Fibroblast of lung (primary cell): ENCODE results near the gene CREB3L1. TPM values are rescaled to one million over a fixed set of nuclear protein-coding genes. Genes with fewer than 3 reads are reported as not detected.

Experiments
- DNase-seq, 2 donors: peaks; one replicate each; pipeline versions ENCODE4 v3.0.0 to v3.0.0-alpha.2; 2010; ENCODE audit warnings: low read depth in 2 of 2
- H2AFZ ChIP-seq: 2 replicates; pipeline ENCODE4 v1.5.1; 2012; ENCODE audit warnings: low read length, control low read depth, inconsistent platforms
- H3K27ac ChIP-seq: 2 replicates; pipeline ENCODE4 v1.5.1; 2011; ENCODE audit warnings: low read length, control low read depth; ENCODE audit not compliant: insufficient read depth
- H3K27me3 ChIP-seq: 2 replicates; pipeline ENCODE4 v1.5.1; 2011; ENCODE audit warnings: mild to moderate bottlenecking, low read length; ENCODE audit not compliant: control insufficient read depth, insufficient read depth
- H3K36me3 ChIP-seq: 2 replicates; pipeline ENCODE4 v1.5.1; 2011; ENCODE audit warnings: low read length; ENCODE audit not compliant: control insufficient read depth, insufficient read depth
- H3K4me1 ChIP-seq: 2 replicates; pipeline ENCODE4 v1.5.1; 2011; ENCODE audit warnings: low read length; ENCODE audit not compliant: control insufficient read depth, insufficient read depth; ENCODE audit errors: extremely low read depth
- H3K4me2 ChIP-seq: 2 replicates; pipeline ENCODE4 v1.5.1; 2011; ENCODE audit warnings: low read length, control low read depth; ENCODE audit not compliant: insufficient read depth; ENCODE audit errors: extremely low read depth
- H3K4me3 ChIP-seq, 4 experiments: fragments of 200-600 bp in 1 of 4; sonication (generic) in 1 of 4; replicated peaks in 1 of 4; 2 replicates each; pipeline ENCODE4 v1.5.1; 2011 to 2016; ENCODE audit warnings: low read length in 4 of 4, low read depth in 3 of 4, mild to moderate bottlenecking in 3 of 4, control low read depth in 2 of 4, inconsistent platforms in 1 of 4, mixed read lengths in 1 of 4; ENCODE audit not compliant: insufficient read depth in 1 of 4; ENCODE audit errors: control extremely low read depth in 1 of 4
- H3K79me2 ChIP-seq: 2 replicates; pipeline ENCODE4 v1.5.1; 2012; ENCODE audit warnings: mild to moderate bottlenecking, low read length, inconsistent platforms; ENCODE audit not compliant: control insufficient read depth, insufficient read depth
- H3K9ac ChIP-seq: 2 replicates; pipeline ENCODE4 v1.5.1; 2011; ENCODE audit warnings: mild to moderate bottlenecking, low read length, control low read depth; ENCODE audit not compliant: insufficient read depth
- H3K9me3 ChIP-seq: 2 replicates; pipeline ENCODE4 v1.5.1; 2012; ENCODE audit warnings: low read depth, low read length; ENCODE audit not compliant: control insufficient read depth, insufficient read depth
- H4K20me1 ChIP-seq: 2 replicates; pipeline ENCODE4 v1.5.1; 2011; ENCODE audit warnings: low read length; ENCODE audit not compliant: control insufficient read depth, insufficient read depth; ENCODE audit errors: extremely low read depth
- EZH2 ChIP-seq: IDR thresholded peaks from 2 replicates; pipeline ENCODE4 v1.5.1; 2012; ENCODE audit warnings: low read length, control low read depth, mild to moderate bottlenecking; ENCODE audit errors: missing control alignments
- polyA plus RNA-seq, 2 donors: library from polyadenylated mRNA; depleted of rRNA in 1 of 2; stranded (reverse) in 1 of 2; unstranded in 1 of 2; fragments of >200 nt; gene quantifications; 2 replicates each; pipeline ENCODE4 v1.2.1, GENCODE V29; 2011 to 2012; ENCODE audit warnings: missing spikeins in 1 of 2
- total RNA-seq: library from RNA; depleted of rRNA; stranded (reverse); fragments of >200 nt; gene quantifications from 2 replicates; pipeline ENCODE4 v1.2.1, GENCODE V29; 2014
- TF ChIP-seq, protein P1 (sequence below), 2 donors: IDR thresholded peaks in 1 of 2; conservative IDR thresholded peaks in 1 of 2; 1 replicate in 1 of 2; 2 replicates in 1 of 2; pipeline ENCODE4 v1.5.1; 2011 to 2012; ENCODE audit warnings: low read length in 2 of 2, control low read depth in 1 of 2, inconsistent platforms in 1 of 2, low read depth in 1 of 2, mild to moderate bottlenecking in 1 of 2

CREB3L1 gene
- total and polyA plus RNA-seq, 2 donors (not counting 1 experiment from before 2014, with no cell fraction given), result 18.8 to 28.4 TPM

DNA sequence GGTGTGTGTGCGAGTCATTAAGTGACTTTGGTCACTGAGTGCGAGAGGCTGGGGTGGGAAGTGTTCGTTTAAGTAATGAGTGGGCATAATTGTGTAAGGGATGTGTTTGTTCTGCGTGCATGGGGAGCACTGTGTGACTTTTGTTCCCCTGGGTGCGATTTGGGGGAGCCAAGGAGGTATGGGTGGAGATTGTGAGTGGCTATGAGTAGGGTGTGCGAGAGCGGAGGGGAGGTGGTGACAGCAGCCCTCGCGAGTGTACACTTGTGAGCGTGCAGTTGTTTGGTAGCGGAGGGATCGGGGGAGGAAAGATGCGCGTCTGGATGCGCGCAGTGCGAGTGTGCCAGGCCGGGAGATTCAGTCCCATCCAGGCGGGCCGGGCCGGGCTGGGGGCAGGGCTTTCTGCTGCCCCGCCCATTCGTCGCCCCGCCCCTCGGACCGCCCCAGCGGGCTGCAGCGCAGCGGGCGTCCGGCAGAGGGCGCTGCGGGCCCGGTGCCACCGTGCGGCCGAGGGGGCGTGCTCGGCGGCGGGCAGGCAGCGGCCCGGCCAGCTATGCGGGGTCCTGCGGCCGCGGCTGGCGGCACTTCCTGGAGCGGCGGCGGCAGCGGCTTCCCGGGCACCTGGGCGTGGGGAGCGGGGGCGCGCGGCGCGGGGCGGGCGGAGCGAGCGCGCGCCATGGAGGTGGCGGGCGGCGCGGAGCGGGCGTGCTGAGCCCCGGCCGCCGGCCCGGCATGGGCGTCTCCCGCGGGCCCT lies 69.6 kb downstream of the CREB3L1 start, which contains the start of gene DGKZ:
Gene DGKZ (plus strand): TSS at position 578 of the 751 bp plus-strand sequence. CDS start 197 bp downstream, outside the sequence.
- no peak for TF ChIP-seq EZH2
- TF ChIP-seq, protein P1, sequence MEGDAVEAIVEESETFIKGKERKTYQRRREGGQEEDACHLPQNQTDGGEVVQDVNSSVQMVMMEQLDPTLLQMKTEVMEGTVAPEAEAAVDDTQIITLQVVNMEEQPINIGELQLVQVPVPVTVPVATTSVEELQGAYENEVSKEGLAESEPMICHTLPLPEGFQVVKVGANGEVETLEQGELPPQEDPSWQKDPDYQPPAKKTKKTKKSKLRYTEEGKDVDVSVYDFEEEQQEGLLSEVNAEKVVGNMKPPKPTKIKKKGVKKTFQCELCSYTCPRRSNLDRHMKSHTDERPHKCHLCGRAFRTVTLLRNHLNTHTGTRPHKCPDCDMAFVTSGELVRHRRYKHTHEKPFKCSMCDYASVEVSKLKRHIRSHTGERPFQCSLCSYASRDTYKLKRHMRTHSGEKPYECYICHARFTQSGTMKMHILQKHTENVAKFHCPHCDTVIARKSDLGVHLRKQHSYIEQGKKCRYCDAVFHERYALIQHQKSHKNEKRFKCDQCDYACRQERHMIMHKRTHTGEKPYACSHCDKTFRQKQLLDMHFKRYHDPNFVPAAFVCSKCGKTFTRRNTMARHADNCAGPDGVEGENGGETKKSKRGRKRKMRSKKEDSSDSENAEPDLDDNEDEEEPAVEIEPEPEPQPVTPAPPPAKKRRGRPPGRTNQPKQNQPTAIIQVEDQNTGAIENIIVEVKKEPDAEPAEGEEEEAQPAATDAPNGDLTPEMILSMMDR (conservative IDR thresholded peaks at IDR 0.05 in 1 of 2, IDR thresholded peaks at IDR 0.05 in 1 of 2; ENCODE audit: low read depth in 1 of 2, low read length in 2 of 2), result peak; percentile 30 to 43
- DNase-seq, result peak; percentile 70 to 73
- H3K36me3 ChIP-seq, result no peaks in the 10 kb centered on the region

DNA sequence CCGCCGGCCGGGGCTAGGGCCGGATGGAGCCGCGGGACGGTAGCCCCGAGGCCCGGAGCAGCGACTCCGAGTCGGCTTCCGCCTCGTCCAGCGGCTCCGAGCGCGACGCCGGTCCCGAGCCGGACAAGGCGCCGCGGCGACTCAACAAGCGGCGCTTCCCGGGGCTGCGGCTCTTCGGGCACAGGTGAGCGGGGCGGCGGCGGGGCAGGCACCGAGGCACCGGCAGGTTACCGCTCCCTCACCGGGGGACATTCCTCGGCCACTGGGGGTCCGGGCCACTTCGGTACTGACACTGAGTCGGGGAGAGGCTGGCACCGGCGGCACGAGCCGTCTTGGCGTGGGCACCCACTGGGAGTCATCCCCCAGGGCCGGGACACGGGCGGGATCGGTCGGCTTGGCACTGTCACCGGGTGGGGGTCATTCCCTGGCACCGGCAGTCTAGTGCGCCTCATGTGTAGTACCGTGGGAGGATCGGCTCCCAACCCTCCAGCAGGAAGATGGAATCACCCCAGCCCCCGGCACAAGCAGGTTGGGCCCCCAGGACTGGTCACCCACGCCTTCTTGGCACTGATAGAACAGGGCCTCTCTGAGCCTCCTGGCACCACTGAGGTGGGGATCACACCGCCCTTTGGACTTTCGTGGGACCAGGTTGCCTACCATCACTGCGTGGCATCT lies 70.3 kb downstream of the CREB3L1 start:
- Histone ChIP-seq H3K9me3 (no peaks in the 10 kb centered on the region), H2AFZ (peak overlapping the region; percentile 35), H3K4me3 (peak overlapping the region; percentile 74 to 91 (median 84)), H3K36me3 (no peaks in the 10 kb centered on the region), H3K4me2 (peak overlapping the region; percentile 88), H3K4me1 (peaks cover 9% of the 10 kb centered on the region), H4K20me1 (no peaks in the 10 kb centered on the region), H3K27me3 (peaks cover 2% of the 10 kb centered on the region), H3K27ac (peak overlapping the region; percentile 23), H3K9ac (peak overlapping the region; percentile 74), H3K79me2 (peaks cover 19% of the 10 kb centered on the region)
- DNase-seq, result no peak
- TF ChIP-seq EZH2, result no peak
- TF ChIP-seq, protein P1 (conservative IDR thresholded peaks at IDR 0.05 in 1 of 2, IDR thresholded peaks at IDR 0.05 in 1 of 2; ENCODE audit: low read depth in 1 of 2, low read length in 2 of 2), result no peak

More for the DNA sequence above, 69.6 kb downstream of the CREB3L1 start, which contains the start of gene DGKZ:
- Histone ChIP-seq H3K9me3 (no peaks in the 10 kb centered on the region), H3K79me2 (peaks cover 15% of the 10 kb centered on the region), H3K4me3 (peak within 1 kb of the TSS; percentile 74 to 91 (median 84)), H3K27ac (peak within 1 kb of the TSS; percentile 23), H2AFZ (peak within 1 kb of the TSS; percentile 72), H4K20me1 (no peaks in the 10 kb centered on the region), H3K4me1 (peaks cover 9% of the 10 kb centered on the region), H3K4me2 (peak within 1 kb of the TSS; percentile 88), H3K9ac (peak within 1 kb of the TSS; percentile 74), H3K27me3 (peaks cover 7% of the 10 kb centered on the region)
